DND-41 (cell line): ENCODE data around the gene ZNF429.

Experiments used
- ATAC-seq: fragments of 200-7000 bp; cut with Tn5 transposase; 3 replicates; pipeline ENCODE4 v1.9.1; 2021; ENCODE audit warnings: low read depth; ENCODE audit not compliant: insufficient read depth
- DNase-seq: peaks from one replicate; pipeline ENCODE4 v3.0.0-alpha.2; 2020
- H2AFZ ChIP-seq: 2 replicates; pipeline ENCODE4 v1.6.0; 2012; ENCODE audit warnings: low read depth, low read length
- H3K27ac ChIP-seq: 2 replicates; pipeline ENCODE4 v1.5.1; 2012; ENCODE audit warnings: low read length, inconsistent platforms
- H3K27me3 ChIP-seq: fragments of 200-600 bp; sonication (generic); 2 replicates; pipeline ENCODE4 v1.6.0; 2012; ENCODE audit warnings: low read length, mild to moderate bottlenecking, inconsistent platforms; ENCODE audit not compliant: insufficient read depth, poor library complexity
- H3K36me3 ChIP-seq: 2 replicates; pipeline ENCODE4 v1.5.1; 2012; ENCODE audit warnings: low read length, inconsistent platforms; ENCODE audit not compliant: insufficient read depth
- H3K4me1 ChIP-seq: 2 replicates; pipeline ENCODE4 v1.5.1; 2012; ENCODE audit warnings: mild to moderate bottlenecking, low read length; ENCODE audit not compliant: insufficient read depth
- H3K4me2 ChIP-seq: 2 replicates; pipeline ENCODE4 v1.6.0; 2012; ENCODE audit warnings: mild to moderate bottlenecking, moderate library complexity, low read length, inconsistent platforms; ENCODE audit not compliant: insufficient read depth
- H3K4me3 ChIP-seq, 2 experiments: fragments of 200-600 bp in 1 of 2; shearing (Covaris generic) in 1 of 2; 2 replicates each; pipeline ENCODE4 v1.5.1; 2012 to 2016; ENCODE audit warnings: inconsistent platforms in 2 of 2, low read length in 2 of 2, mild to moderate bottlenecking in 2 of 2, low read depth in 1 of 2, moderate library complexity in 1 of 2
- H3K79me2 ChIP-seq: 2 replicates; pipeline ENCODE4 v1.6.0; 2012; ENCODE audit warnings: low read length, inconsistent platforms; ENCODE audit not compliant: insufficient read depth
- H3K9ac ChIP-seq: 2 replicates; pipeline ENCODE4 v1.6.0; 2012; ENCODE audit warnings: low read depth, mild to moderate bottlenecking, inconsistent platforms, low read length, moderate library complexity
- H3K9me3 ChIP-seq: 2 replicates; pipeline ENCODE4 v1.5.1; 2012; ENCODE audit warnings: low read length, moderate library complexity, mild to moderate bottlenecking, inconsistent platforms; ENCODE audit not compliant: insufficient read depth, severe bottlenecking
- H4K20me1 ChIP-seq: 2 replicates; pipeline ENCODE4 v1.6.0; 2012; ENCODE audit warnings: low read length; ENCODE audit not compliant: insufficient read depth
- CTCF ChIP-seq: IDR thresholded peaks from 2 replicates; pipeline ENCODE4 v1.5.1; 2012; ENCODE audit warnings: borderline replicate concordance, low read length, moderate library complexity, mild to moderate bottlenecking; ENCODE audit not compliant: poor library complexity, severe bottlenecking; ENCODE audit errors: extremely low read depth
- EZH2 ChIP-seq: IDR thresholded peaks from 3 replicates; pipeline ENCODE4 v1.6.1; 2012; ENCODE audit warnings: borderline replicate concordance, low read depth, mild to moderate bottlenecking, moderate library complexity, low read length, inconsistent platforms; ENCODE audit not compliant: severe bottlenecking

Gene ZNF429

GRCh38 chr19:21584537-21584936 is 79.1 kb downstream of the ZNF429 start:
- peaks cover 85% of the 10 kb centered on the region for H3K79me2 ChIP-seq
- TF ChIP-seq CTCF (no peak), EZH2 (no peak)
- H3K9ac ChIP-seq = peak overlapping the region; percentile 99
- peak overlapping the region in 1 of 2 experiments; percentile 60; a peak in 3 of 4 replicates for H3K4me3 ChIP-seq
- H2AFZ ChIP-seq = no peak overlapping the region
- peaks cover 51% of the 10 kb centered on the region for H3K36me3 ChIP-seq
- H3K27me3 ChIP-seq = no peaks in the 10 kb centered on the region
- no peaks in the 10 kb centered on the region for H4K20me1 ChIP-seq
- no peaks in the 10 kb centered on the region for H3K9me3 ChIP-seq
- H3K27ac ChIP-seq = peak overlapping the region; percentile 85
- DNase-seq = no peak
- peaks cover 78% of the 10 kb centered on the region for H3K4me1 ChIP-seq
- ATAC-seq = no peak
- peak overlapping the region; percentile 68 for H3K4me2 ChIP-seq

- peaks cover 74% of the 10 kb centered on the region for H3K4me1 ChIP-seq
- H3K27ac ChIP-seq = peak overlapping the region; percentile 85
- H3K4me2 ChIP-seq = peak overlapping the region; percentile 68
- peak overlapping the region; percentile 99 for H3K9ac ChIP-seq
- peaks cover 79% of the 10 kb centered on the region for H3K79me2 ChIP-seq
- H2AFZ ChIP-seq = peak overlapping the region; percentile 72
- no peaks in the 10 kb centered on the region for H4K20me1 ChIP-seq
- peaks cover 48% of the 10 kb centered on the region for H3K36me3 ChIP-seq
- H3K4me3 ChIP-seq = peak overlapping the region; percentile 60 to 83; a peak in 3 of 4 replicates
- no peaks in the 10 kb centered on the region for H3K27me3 ChIP-seq
- ATAC-seq (peak; percentile 5; the same call in 1 of the 3 replicates), DNase-seq (peak; percentile 48)
- no peaks in the 10 kb centered on the region for H3K9me3 ChIP-seq
- no peak for TF ChIP-seq CTCF
- TF ChIP-seq EZH2 = no peak
Observed at GRCh38 chr19:21585281-21585890, 80.0 kb downstream of the ZNF429 start.

- H3K36me3 ChIP-seq = peaks cover 39% of the 10 kb centered on the region
- peak; percentile 18 for TF ChIP-seq CTCF
- no peak for TF ChIP-seq EZH2
- H3K9ac ChIP-seq = peak overlapping the region; percentile 99
- H3K9me3 ChIP-seq = no peaks in the 10 kb centered on the region
- H3K79me2 ChIP-seq = peaks cover 69% of the 10 kb centered on the region
- DNase-seq = peak; percentile 74
- peak overlapping the region; percentile 83 to 94 for H3K4me3 ChIP-seq
- peak overlapping the region; percentile 99 for H3K27ac ChIP-seq
- peak overlapping the region; percentile 78 for H2AFZ ChIP-seq
- peaks cover 66% of the 10 kb centered on the region for H3K4me1 ChIP-seq
- H3K4me2 ChIP-seq = peak overlapping the region; percentile 68
- no peaks in the 10 kb centered on the region for H3K27me3 ChIP-seq
- peak; percentile 75 for ATAC-seq
- H4K20me1 ChIP-seq = no peaks in the 10 kb centered on the region
Observed at GRCh38 chr19:21586311-21587116, 81.1 kb downstream of the ZNF429 start.
